GM12878 (cell line): ENCODE data around the gene GAREM2. TPM values are rescaled to one million over a fixed set of nuclear protein-coding genes. Genes with fewer than 3 reads are reported as not detected.

Experiments used
- ATAC-seq: fragments of 200-7000 bp; cut with Tn5 transposase; 3 replicates; pipeline ENCODE4 v1.9.1; 2020; ENCODE audit warnings: mild to moderate bottlenecking, moderate library complexity
- BruUV-seq: library from RNA; stranded (reverse); fragments of 400-500 nt; replicated peaks from 2 replicates; lab custom pipeline; 2021; lab: Mats Ljungman, UMichigan
- CTCF ChIA-PET: fragments of 300-600 bp; sonication (Branson Sonifier 250); formaldehyde crosslinking; extraction: SDS; loops from one replicate; lab custom pipeline; 2021; ENCODE audit warnings: inconsistent platforms; lab: Yijun Ruan, JAX
- POLR2A ChIA-PET: fragments of 350-600 bp; formaldehyde crosslinking; extraction: SDS; loops from one replicate; lab custom pipeline; 2021; ENCODE audit warnings: inconsistent platforms; lab: Charles Lee
- RAD21 ChIA-PET: fragments of 300-600 bp; sonication (Branson Sonifier 250); formaldehyde crosslinking; loops from one replicate; lab custom pipeline; 2023; ENCODE audit warnings: antibody characterized with exemption; ENCODE audit not compliant: unreplicated experiment; lab: Charles Lee
- SMC1A ChIA-PET: fragments of 300-600 bp; sonication (Branson Sonifier 250); formaldehyde crosslinking; loops from one replicate; lab custom pipeline; 2023; ENCODE audit not compliant: unreplicated experiment, uncharacterized antibody; lab: Charles Lee
- DNase-seq: peaks from one replicate; pipeline ENCODE4 v3.0.0-alpha.2; 2011; ENCODE audit warnings: low read depth, low spot score
- FAIRE-seq: peaks from 3 replicates; lab custom pipeline; 2011; peaks lifted over from hg19 to GRCh38; lab: Jason Lieb, UNC
- H2AFZ ChIP-seq: 2 replicates; pipeline ENCODE4 v1.6.0; 2011; ENCODE audit warnings: low read depth, low read length, control low read depth; ENCODE audit not compliant: control insufficient read depth
- H3K27ac ChIP-seq: 2 replicates; pipeline ENCODE4 v1.5.1; 2011; ENCODE audit warnings: control low read depth; ENCODE audit not compliant: control insufficient read depth, insufficient read depth
- H3K27me3 ChIP-seq, 2 experiments: replicated peaks in 1 of 2; 2 replicates each; pipeline versions ENCODE4 v1.6.0 to v1.6.1; 2011; ENCODE audit warnings: low read length in 1 of 2; ENCODE audit not compliant: control insufficient read depth in 2 of 2, insufficient read depth in 2 of 2
- H3K36me3 ChIP-seq, 2 experiments: 2 replicates each; pipeline ENCODE4 v1.5.1; 2011; ENCODE audit warnings: low read length in 1 of 2; ENCODE audit not compliant: control insufficient read depth in 2 of 2, insufficient read depth in 2 of 2
- H3K4me1 ChIP-seq: 2 replicates; pipeline ENCODE4 v1.6.1; 2011; ENCODE audit warnings: mild to moderate bottlenecking, low read length, moderate library complexity, mixed read lengths; ENCODE audit not compliant: control insufficient read depth, insufficient read depth
- H3K4me2 ChIP-seq: 2 replicates; pipeline ENCODE4 v1.6.0; 2011; ENCODE audit warnings: control low read depth; ENCODE audit not compliant: control insufficient read depth, insufficient read depth
- H3K4me3 ChIP-seq: fragments of 200-600 bp; sonication (generic); 2 replicates; pipeline ENCODE4 v1.5.1; 2016
- H3K79me2 ChIP-seq: 2 replicates; pipeline ENCODE4 v1.6.0; 2011; ENCODE audit warnings: low read length; ENCODE audit not compliant: control insufficient read depth, insufficient read depth
- H3K9ac ChIP-seq: 2 replicates; pipeline ENCODE4 v1.8.0; 2011; ENCODE audit warnings: low read length, control low read depth, mixed read lengths; ENCODE audit not compliant: control insufficient read depth, insufficient read depth
- H3K9me3 ChIP-seq: replicated peaks from 3 replicates; pipeline ENCODE4 v1.5.1; 2011; ENCODE audit warnings: mild to moderate bottlenecking, low read length; ENCODE audit not compliant: control insufficient read depth, insufficient read depth
- H4K20me1 ChIP-seq: 2 replicates; pipeline ENCODE4 v1.6.0; 2011; ENCODE audit not compliant: control insufficient read depth, insufficient read depth
- ATF3 ChIP-seq: IDR thresholded peaks from 2 replicates; pipeline ENCODE4 v1.6.1; 2011; ENCODE audit warnings: low read depth, mild to moderate bottlenecking, low read length, moderate library complexity, borderline replicate concordance; ENCODE audit errors: extremely low read depth
- ETV6 ChIP-seq, 2 experiments: fragments of 450-650 bp in 1 of 2; IDR thresholded peaks in 1 of 2; conservative IDR thresholded peaks in 1 of 2; 2 replicates each; pipeline ENCODE4 v1.6.1; 2014; ENCODE audit warnings: antibody characterized with exemption in 1 of 2, borderline replicate concordance in 1 of 2, low read depth in 1 of 2, mild to moderate bottlenecking in 1 of 2, moderate library complexity in 1 of 2
- MTA2 ChIP-seq: fragments of 450-650 bp; IDR thresholded peaks from 2 replicates; pipeline ENCODE4 v1.6.1; 2016; ENCODE audit warnings: low read depth, mild to moderate bottlenecking, moderate library complexity
- MYC ChIP-seq: IDR thresholded peaks from 2 replicates; pipeline ENCODE4 v1.6.1; 2011; ENCODE audit warnings: mild to moderate bottlenecking, low read length, moderate library complexity, inconsistent platforms; ENCODE audit not compliant: insufficient read depth, insufficient replicate concordance, insufficient read length, severe bottlenecking
- RCOR1 ChIP-seq: conservative IDR thresholded peaks from 2 replicates; pipeline ENCODE4 v1.6.1; 2012; ENCODE audit warnings: low read depth, low read length, improper control_type of control experiment
- RFX5 ChIP-seq: IDR thresholded peaks from 2 replicates; pipeline ENCODE4 v1.6.1; 2011; ENCODE audit warnings: low read depth, low read length, improper control_type of control experiment
- SPI1 ChIP-seq: IDR thresholded peaks from 2 replicates; pipeline ENCODE4 v1.6.1; 2011; ENCODE audit warnings: low read depth, mild to moderate bottlenecking, low read length, moderate library complexity, borderline replicate concordance; ENCODE audit not compliant: insufficient read depth
- USF1 ChIP-seq: IDR thresholded peaks from 2 replicates; pipeline ENCODE4 v1.6.1; 2011; ENCODE audit warnings: borderline replicate concordance, low read depth, mild to moderate bottlenecking, moderate library complexity, mixed read lengths, low read length; ENCODE audit not compliant: insufficient read depth; ENCODE audit errors: extremely low read length
- WGBS: methylation state at CpG from one replicate; pipeline ENCODE4 v1.1.6; 2016; ENCODE audit warnings: low lambda C conversion rate; ENCODE audit not compliant: insufficient replicate concordance, insufficient coverage; ENCODE audit errors: missing lambda C conversion rate; 5-methylcytosine and 5-hydroxymethylcytosine counted together
- in situ Hi-C: fragments of 300-500 bp; cut with MboI; formaldehyde crosslinking; loops from 9 replicates; pipeline ENCODE4 v1.14.3; 2018; ENCODE audit warnings: mixed read lengths
- intact Hi-C: fragments of 100-400 bp; cut with micrococcal nuclease; formaldehyde crosslinking; loops from one replicate; pipeline ENCODE4 v1.14.2; 2022; ENCODE audit not compliant: unreplicated experiment
- polyA plus RNA-seq, 11 experiments: library from polyadenylated mRNA; depleted of rRNA in 4 of 11; unstranded in 6 of 11; stranded (reverse) in 5 of 11; fragments of >200 nt; fragmentation: Nextera tagmentation in 4 of 11; fragmentation: Illumina TruSeq in 1 of 11; extraction: Ambion mirVana in 4 of 11; extraction: Trizol in 1 of 11; gene quantifications; 1 replicate in 1 of 11; 2 replicates in 10 of 11; pipeline versions ENCODE4 v1.2.1 to v1.2.3, GENCODE V29; 2011 to 2016; ENCODE audit warnings: inconsistent platforms in 2 of 11, missing spikeins in 2 of 11, low read depth in 1 of 11
- total RNA-seq, 4 experiments: library from RNA; depleted of rRNA in 3 of 4; stranded (reverse); fragments of >200 nt in 3 of 4; fragmentation: Illumina TruSeq in 1 of 4; extraction: Trizol in 1 of 4; gene quantifications; 2 replicates each; pipeline versions ENCODE4 v1.2.1 to v1.2.3, GENCODE V29; 2013 to 2021
- TF ChIP-seq, protein P1 (sequence below): IDR thresholded peaks from 2 replicates; pipeline ENCODE4 v1.6.1; 2011; ENCODE audit warnings: borderline replicate concordance, low read depth, mild to moderate bottlenecking, moderate library complexity, low read length; ENCODE audit not compliant: insufficient read depth, poor library complexity, severe bottlenecking
- TF ChIP-seq, protein P2 (sequence below): fragments of 450-650 bp; conservative IDR thresholded peaks from 2 replicates; pipeline ENCODE4 v1.6.1; 2017; ENCODE audit warnings: mild to moderate bottlenecking, moderate library complexity

GAREM2 gene
- total and polyA plus RNA-seq, 10 of the 15 experiments (the other 5 are each of a cell fraction or from before 2014, with no cell fraction given), result 0.06 to 1.4 (median 0.44) TPM

GRCh38 chr2:26214759-26215158, 41.9 kb downstream of the GAREM2 start:
- no TSS peak for BruUV-seq
- TF ChIP-seq SPI1, result peak; percentile 51; the same call in 1 of the 2 replicates
- TF ChIP-seq USF1, result no peak
- TF ChIP-seq, all 136 proteins: peak for 1
- H3K9ac ChIP-seq, result no peak overlapping the region
- H3K27ac ChIP-seq, result no peak overlapping the region
- H3K4me1 ChIP-seq, result no peaks in the 10 kb centered on the region
- H3K4me3 ChIP-seq, result no peak overlapping the region
- H3K27me3 ChIP-seq, result no peaks in the 10 kb centered on the region
- WGBS, result 89% methylated on average over 1 of the region's 1 CpG
- in situ Hi-C loops, result no loop called here
- FAIRE-seq (no peak), ATAC-seq (no peak), DNase-seq (no peak)
- H3K9me3 ChIP-seq, result no peaks in the 10 kb centered on the region; the same call in 2 of the 3 replicates
- ChIA-PET CTCF (interaction anchor here (0.8 to 1.7 kb wide), 3 partner anchors 9 to 27 kb away, joined by 3 to 4 read pairs (median 3); no protein-coding TSS in a partner anchor), SMC1A (interaction anchor here (1.3 to 2.1 kb wide), 2 partner anchors 14 to 17 kb away, joined by 3 to 5 read pairs; no protein-coding TSS in a partner anchor), RAD21 (no interaction called here), POLR2A (no interaction called here)
- H3K79me2 ChIP-seq, result no peaks in the 10 kb centered on the region
- no peak overlapping the region for H2AFZ ChIP-seq
- peaks cover 0 to 3% of the 10 kb centered on the region in 2 experiments; a peak in 2 of 4 replicates for H3K36me3 ChIP-seq
- no peak overlapping the region for H3K4me2 ChIP-seq
- intact Hi-C loops, result no loop called here
- H4K20me1 ChIP-seq, result no peaks in the 10 kb centered on the region

- Histone ChIP-seq H3K4me3 (no peak overlapping the region), H3K9ac (no peak overlapping the region), H3K4me1 (no peaks in the 10 kb centered on the region), H3K27ac (no peak overlapping the region), H3K79me2 (no peaks in the 10 kb centered on the region), H3K27me3 (no peaks in the 10 kb centered on the region), H3K9me3 (no peaks in the 10 kb centered on the region; the same call in 2 of the 3 replicates), H4K20me1 (no peaks in the 10 kb centered on the region), H3K4me2 (no peak overlapping the region), H3K36me3 (peaks cover 2 to 3% of the 10 kb centered on the region in 2 experiments; a peak in 2 of 4 replicates), H2AFZ (no peak overlapping the region)
- ChIA-PET SMC1A (interaction anchor here (2.1 kb wide), 1 partner anchor 15 kb away, joined by 5 read pairs; no protein-coding TSS in a partner anchor), RAD21 (no interaction called here), POLR2A (no interaction called here), CTCF (interaction anchor here (1.2 to 1.7 kb wide), 2 partner anchors 8 to 11 kb away, joined by 3 to 4 read pairs; no protein-coding TSS in a partner anchor)
- ATAC-seq (no peak), FAIRE-seq (no peak), DNase-seq (no peak)
- intact Hi-C loops (no loop called here), in situ Hi-C loops (no loop called here)
- BruUV-seq, result no TSS peak
- 42% methylated on average over 1 of the region's 1 CpG for WGBS
- TF ChIP-seq, protein P1, sequence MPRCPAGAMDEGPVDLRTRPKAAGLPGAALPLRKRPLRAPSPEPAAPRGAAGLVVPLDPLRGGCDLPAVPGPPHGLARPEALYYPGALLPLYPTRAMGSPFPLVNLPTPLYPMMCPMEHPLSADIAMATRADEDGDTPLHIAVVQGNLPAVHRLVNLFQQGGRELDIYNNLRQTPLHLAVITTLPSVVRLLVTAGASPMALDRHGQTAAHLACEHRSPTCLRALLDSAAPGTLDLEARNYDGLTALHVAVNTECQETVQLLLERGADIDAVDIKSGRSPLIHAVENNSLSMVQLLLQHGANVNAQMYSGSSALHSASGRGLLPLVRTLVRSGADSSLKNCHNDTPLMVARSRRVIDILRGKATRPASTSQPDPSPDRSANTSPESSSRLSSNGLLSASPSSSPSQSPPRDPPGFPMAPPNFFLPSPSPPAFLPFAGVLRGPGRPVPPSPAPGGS, result no peak
- TF ChIP-seq RFX5 (no peak), ETV6 (conservative IDR thresholded peaks at IDR 0.05 in 1 of 2, IDR thresholded peaks at IDR 0.05 in 1 of 2; ENCODE audit: borderline replicate concordance in 1 of 2, low read depth in 1 of 2) (no peak), RCOR1 (no peak), ATF3 (no peak), MYC (no peak), MTA2 (no peak)
- TF ChIP-seq, protein P2, sequence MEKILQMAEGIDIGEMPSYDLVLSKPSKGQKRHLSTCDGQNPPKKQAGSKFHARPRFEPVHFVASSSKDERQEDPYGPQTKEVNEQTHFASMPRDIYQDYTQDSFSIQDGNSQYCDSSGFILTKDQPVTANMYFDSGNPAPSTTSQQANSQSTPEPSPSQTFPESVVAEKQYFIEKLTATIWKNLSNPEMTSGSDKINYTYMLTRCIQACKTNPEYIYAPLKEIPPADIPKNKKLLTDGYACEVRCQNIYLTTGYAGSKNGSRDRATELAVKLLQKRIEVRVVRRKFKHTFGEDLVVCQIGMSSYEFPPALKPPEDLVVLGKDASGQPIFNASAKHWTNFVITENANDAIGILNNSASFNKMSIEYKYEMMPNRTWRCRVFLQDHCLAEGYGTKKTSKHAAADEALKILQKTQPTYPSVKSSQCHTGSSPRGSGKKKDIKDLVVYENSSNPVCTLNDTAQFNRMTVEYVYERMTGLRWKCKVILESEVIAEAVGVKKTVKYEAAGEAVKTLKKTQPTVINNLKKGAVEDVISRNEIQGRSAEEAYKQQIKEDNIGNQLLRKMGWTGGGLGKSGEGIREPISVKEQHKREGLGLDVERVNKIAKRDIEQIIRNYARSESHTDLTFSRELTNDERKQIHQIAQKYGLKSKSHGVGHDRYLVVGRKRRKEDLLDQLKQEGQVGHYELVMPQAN, result no peak
Observed at GRCh38 chr2:26215833-26216232, 42.9 kb downstream of the GAREM2 start.
